ENCODE data around the gene RAVER1.
A peak's percentile ranks its signal among the peaks of the same experiment; 100 is the strongest.

RAVER1 gene

DNA sequence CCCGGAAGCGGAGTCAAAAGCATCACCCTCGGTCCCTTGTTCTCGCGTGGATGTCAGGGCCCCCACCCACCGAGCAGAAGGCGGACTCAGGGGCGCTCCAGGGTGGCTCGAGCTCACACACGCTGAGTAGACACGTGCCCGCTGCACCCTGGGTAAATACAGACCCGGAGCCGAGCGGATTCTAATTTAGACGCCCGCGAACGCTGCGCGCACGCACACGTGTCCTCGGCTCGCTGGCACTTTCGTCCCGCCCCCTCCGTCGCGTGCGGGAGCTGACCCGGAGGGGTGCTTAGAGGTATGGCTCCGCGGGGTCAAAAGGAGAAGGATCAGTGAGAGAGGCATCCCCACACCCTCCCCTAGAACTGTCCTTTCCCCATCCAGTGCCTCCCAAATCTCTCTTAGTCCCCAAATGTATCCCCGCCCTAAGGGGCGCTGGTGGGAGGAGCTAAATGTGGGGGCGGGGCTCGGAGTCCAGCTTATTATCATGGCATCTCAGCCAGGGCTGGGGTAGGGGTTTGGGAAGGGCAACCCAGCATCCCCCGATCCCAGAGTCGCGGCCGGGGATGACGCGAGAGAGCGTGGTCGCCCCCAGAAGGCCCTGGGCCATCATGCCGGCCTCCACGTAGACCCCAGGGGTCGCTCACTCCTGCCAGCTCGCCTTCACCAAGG lies 44.0 kb downstream of the RAVER1 start (continued):
- TF ChIP-seq, protein P1, sequence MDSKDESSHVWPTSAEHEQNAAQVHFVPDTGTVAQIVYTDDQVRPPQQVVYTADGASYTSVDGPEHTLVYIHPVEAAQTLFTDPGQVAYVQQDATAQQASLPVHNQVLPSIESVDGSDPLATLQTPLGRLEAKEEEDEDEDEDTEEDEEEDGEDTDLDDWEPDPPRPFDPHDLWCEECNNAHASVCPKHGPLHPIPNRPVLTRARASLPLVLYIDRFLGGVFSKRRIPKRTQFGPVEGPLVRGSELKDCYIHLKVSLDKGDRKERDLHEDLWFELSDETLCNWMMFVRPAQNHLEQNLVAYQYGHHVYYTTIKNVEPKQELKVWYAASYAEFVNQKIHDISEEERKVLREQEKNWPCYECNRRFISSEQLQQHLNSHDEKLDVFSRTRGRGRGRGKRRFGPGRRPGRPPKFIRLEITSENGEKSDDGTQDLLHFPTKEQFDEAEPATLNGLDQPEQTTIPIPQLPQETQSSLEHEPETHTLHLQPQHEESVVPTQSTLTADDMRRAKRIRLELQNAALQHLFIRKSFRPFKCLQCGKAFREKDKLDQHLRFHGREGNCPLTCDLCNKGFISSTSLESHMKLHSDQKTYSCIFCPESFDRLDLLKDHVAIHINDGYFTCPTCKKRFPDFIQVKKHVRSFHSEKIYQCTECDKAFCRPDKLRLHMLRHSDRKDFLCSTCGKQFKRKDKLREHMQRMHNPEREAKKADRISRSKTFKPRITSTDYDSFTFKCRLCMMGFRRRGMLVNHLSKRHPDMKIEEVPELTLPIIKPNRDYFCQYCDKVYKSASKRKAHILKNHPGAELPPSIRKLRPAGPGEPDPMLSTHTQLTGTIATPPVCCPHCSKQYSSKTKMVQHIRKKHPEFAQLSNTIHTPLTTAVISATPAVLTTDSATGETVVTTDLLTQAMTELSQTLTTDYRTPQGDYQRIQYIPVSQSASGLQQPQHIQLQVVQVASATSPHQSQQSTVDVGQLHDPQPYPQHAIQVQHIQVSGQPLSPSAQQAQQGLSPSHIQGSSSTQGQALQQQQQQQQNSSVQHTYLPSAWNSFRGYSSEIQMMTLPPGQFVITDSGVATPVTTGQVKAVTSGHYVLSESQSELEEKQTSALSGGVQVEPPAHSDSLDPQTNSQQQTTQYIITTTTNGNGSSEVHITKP (tag by site-specific recombination; IDR thresholded peaks at IDR 0.05): peak; percentile 70
- TF ChIP-seq, protein P2, sequence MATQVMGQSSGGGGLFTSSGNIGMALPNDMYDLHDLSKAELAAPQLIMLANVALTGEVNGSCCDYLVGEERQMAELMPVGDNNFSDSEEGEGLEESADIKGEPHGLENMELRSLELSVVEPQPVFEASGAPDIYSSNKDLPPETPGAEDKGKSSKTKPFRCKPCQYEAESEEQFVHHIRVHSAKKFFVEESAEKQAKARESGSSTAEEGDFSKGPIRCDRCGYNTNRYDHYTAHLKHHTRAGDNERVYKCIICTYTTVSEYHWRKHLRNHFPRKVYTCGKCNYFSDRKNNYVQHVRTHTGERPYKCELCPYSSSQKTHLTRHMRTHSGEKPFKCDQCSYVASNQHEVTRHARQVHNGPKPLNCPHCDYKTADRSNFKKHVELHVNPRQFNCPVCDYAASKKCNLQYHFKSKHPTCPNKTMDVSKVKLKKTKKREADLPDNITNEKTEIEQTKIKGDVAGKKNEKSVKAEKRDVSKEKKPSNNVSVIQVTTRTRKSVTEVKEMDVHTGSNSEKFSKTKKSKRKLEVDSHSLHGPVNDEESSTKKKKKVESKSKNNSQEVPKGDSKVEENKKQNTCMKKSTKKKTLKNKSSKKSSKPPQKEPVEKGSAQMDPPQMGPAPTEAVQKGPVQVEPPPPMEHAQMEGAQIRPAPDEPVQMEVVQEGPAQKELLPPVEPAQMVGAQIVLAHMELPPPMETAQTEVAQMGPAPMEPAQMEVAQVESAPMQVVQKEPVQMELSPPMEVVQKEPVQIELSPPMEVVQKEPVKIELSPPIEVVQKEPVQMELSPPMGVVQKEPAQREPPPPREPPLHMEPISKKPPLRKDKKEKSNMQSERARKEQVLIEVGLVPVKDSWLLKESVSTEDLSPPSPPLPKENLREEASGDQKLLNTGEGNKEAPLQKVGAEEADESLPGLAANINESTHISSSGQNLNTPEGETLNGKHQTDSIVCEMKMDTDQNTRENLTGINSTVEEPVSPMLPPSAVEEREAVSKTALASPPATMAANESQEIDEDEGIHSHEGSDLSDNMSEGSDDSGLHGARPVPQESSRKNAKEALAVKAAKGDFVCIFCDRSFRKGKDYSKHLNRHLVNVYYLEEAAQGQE (tag by site-specific recombination; IDR thresholded peaks at IDR 0.05): no peak
- TF ChIP-seq ZNF433 (tag by site-specific recombination; IDR thresholded peaks at IDR 0.05; ENCODE audit: low read depth) (no peak), ZNF341 (tag by site-specific recombination; IDR thresholded peaks at IDR 0.05; ENCODE audit: low read depth) (no peak; the same call in 1 of the 2 replicates), TCF7L2 (IDR thresholded peaks at IDR 0.05; ENCODE audit: borderline replicate concordance, low read depth, low read length) (no peak), ZNF426 (tag by site-specific recombination; IDR thresholded peaks at IDR 0.05) (no peak), ZNF837 (tag by site-specific recombination; IDR thresholded peaks at IDR 0.05) (no peak), GLI2 (tag by site-specific recombination; IDR thresholded peaks at IDR 0.05; ENCODE audit: borderline replicate concordance, low read depth) (no peak), ZFP41 (tag by site-specific recombination; IDR thresholded peaks at IDR 0.05; ENCODE audit: borderline replicate concordance) (no peak), ZNF423 (tag by site-specific recombination; IDR thresholded peaks at IDR 0.05) (peak; percentile 54), ZNF114 (tag by site-specific recombination; IDR thresholded peaks at IDR 0.05) (no peak), ZNF366 (tag by site-specific recombination; conservative IDR thresholded peaks at IDR 0.05) (no peak), ZNF146 (tag by site-specific recombination; IDR thresholded peaks at IDR 0.05) (no peak), ZNF660 (tag by site-specific recombination; IDR thresholded peaks at IDR 0.05) (0 out of 2 replicates have a peak, but pooled peaks have one; percentile 13), IKZF3 (tag by site-specific recombination; IDR thresholded peaks at IDR 0.05) (no peak), ZBTB8A (tag by site-specific recombination; IDR thresholded peaks at IDR 0.05) (peak; percentile 34; the same call in 1 of the 2 replicates), ZNF701 (tag by site-specific recombination; IDR thresholded peaks at IDR 0.05) (no peak), FEZF1 (tag by site-specific recombination; IDR thresholded peaks at IDR 0.05) (no peak), YY1 (tag by site-specific recombination; IDR thresholded peaks at IDR 0.05) (0 out of 2 replicates have a peak, but pooled peaks have one; percentile 10)
- TF ChIP-seq, protein P3, sequence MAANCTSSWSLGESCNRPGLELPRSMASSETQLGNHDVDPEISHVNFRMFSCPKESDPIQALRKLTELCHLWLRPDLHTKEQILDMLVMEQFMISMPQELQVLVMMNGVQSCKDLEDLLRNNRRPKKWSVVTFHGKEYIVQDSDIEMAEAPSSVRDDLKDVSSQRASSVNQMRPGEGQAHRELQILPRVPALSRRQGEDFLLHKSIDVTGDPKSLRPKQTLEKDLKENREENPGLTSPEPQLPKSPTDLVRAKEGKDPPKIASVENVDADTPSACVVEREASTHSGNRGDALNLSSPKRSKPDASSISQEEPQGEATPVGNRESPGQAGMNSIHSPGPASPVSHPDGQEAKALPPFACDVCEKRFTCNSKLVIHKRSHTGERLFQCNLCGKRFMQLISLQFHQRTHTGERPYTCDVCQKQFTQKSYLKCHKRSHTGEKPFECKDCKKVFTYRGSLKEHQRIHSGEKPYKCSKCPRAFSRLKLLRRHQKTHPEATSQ (tag by site-specific recombination; IDR thresholded peaks at IDR 0.05): no peak
- TF ChIP-seq, protein P4, sequence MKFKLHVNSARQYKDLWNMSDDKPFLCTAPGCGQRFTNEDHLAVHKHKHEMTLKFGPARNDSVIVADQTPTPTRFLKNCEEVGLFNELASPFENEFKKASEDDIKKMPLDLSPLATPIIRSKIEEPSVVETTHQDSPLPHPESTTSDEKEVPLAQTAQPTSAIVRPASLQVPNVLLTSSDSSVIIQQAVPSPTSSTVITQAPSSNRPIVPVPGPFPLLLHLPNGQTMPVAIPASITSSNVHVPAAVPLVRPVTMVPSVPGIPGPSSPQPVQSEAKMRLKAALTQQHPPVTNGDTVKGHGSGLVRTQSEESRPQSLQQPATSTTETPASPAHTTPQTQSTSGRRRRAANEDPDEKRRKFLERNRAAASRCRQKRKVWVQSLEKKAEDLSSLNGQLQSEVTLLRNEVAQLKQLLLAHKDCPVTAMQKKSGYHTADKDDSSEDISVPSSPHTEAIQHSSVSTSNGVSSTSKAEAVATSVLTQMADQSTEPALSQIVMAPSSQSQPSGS (tag by site-specific recombination; IDR thresholded peaks at IDR 0.05; ENCODE audit: low read depth): no peak
- TF ChIP-seq, protein P5, sequence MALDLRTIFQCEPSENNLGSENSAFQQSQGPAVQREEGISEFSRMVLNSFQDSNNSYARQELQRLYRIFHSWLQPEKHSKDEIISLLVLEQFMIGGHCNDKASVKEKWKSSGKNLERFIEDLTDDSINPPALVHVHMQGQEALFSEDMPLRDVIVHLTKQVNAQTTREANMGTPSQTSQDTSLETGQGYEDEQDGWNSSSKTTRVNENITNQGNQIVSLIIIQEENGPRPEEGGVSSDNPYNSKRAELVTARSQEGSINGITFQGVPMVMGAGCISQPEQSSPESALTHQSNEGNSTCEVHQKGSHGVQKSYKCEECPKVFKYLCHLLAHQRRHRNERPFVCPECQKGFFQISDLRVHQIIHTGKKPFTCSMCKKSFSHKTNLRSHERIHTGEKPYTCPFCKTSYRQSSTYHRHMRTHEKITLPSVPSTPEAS (tag by site-specific recombination; IDR thresholded peaks at IDR 0.05): no peak
- TF ChIP-seq, protein P6, sequence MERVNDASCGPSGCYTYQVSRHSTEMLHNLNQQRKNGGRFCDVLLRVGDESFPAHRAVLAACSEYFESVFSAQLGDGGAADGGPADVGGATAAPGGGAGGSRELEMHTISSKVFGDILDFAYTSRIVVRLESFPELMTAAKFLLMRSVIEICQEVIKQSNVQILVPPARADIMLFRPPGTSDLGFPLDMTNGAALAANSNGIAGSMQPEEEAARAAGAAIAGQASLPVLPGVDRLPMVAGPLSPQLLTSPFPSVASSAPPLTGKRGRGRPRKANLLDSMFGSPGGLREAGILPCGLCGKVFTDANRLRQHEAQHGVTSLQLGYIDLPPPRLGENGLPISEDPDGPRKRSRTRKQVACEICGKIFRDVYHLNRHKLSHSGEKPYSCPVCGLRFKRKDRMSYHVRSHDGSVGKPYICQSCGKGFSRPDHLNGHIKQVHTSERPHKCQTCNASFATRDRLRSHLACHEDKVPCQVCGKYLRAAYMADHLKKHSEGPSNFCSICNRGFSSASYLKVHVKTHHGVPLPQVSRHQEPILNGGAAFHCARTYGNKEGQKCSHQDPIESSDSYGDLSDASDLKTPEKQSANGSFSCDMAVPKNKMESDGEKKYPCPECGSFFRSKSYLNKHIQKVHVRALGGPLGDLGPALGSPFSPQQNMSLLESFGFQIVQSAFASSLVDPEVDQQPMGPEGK (tag by site-specific recombination; IDR thresholded peaks at IDR 0.05): peak; percentile 51; the same call in 1 of the 2 replicates
- TF ChIP-seq, protein P7, sequence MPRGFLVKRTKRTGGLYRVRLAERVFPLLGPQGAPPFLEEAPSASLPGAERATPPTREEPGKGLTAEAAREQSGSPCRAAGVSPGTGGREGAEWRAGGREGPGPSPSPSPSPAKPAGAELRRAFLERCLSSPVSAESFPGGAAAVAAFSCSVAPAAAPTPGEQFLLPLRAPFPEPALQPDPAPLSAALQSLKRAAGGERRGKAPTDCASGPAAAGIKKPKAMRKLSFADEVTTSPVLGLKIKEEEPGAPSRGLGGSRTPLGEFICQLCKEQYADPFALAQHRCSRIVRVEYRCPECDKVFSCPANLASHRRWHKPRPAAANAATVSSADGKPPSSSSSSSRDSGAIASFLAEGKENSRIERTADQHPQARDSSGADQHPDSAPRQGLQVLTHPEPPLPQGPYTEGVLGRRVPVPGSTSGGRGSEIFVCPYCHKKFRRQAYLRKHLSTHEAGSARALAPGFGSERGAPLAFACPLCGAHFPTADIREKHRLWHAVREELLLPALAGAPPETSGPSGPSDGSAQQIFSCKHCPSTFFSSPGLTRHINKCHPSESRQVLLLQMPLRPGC (tag by site-specific recombination; IDR thresholded peaks at IDR 0.05): 0 out of 2 replicates have a peak, but pooled peaks have one; percentile 31

Measured in HEK293 (cell line).